ENCODE data around the gene UBE2V1.
A peak's percentile ranks its signal among the peaks of the same experiment; 100 is the strongest.
"Not testable (repeated sequence)": the region's sequence is repeated elsewhere in the genome, so short reads cannot be mapped to it uniquely, and the experiment has no call there.

UBE2V1 gene

GRCh38 chr20:50107086-50107660, 5.8 kb downstream of the UBE2V1 start:
- Histone ChIP-seq H2AFZ (no peak overlapping the region), H3K79me2 (peaks cover 76% of the 10 kb centered on the region), H3K4me1 (peaks cover 17% of the 10 kb centered on the region), H3K4me3 (ENCODE audit: low read depth, low read length) (no peak overlapping the region), H3K36me3 (ENCODE audit: control insufficient read depth, insufficient read depth, low read length) (no peaks in the 10 kb centered on the region), H3K4me2 (ENCODE audit: low read length) (no peak overlapping the region), H3K9ac (no peak overlapping the region), H3K9me3 (ENCODE audit: control insufficient read depth, low read length) (no peaks in the 10 kb centered on the region), H3K27ac (no peak overlapping the region), H3K27me3 (ENCODE audit: control insufficient read depth, insufficient read depth, low read length) (no peaks in the 10 kb centered on the region)
- TF ChIP-seq CTCF (IDR thresholded peaks at IDR 0.05), result no peak

- H3K36me3 ChIP-seq (ENCODE audit: control insufficient read depth, insufficient read depth, low read length); H3K4me2 ChIP-seq (ENCODE audit: low read length); H3K27me3 ChIP-seq (ENCODE audit: control insufficient read depth, insufficient read depth, low read length); H2AFZ ChIP-seq; H3K4me3 ChIP-seq (ENCODE audit: low read depth, low read length); H3K9me3 ChIP-seq (ENCODE audit: control insufficient read depth, low read length); H3K9ac ChIP-seq; H3K27ac ChIP-seq: not testable (repeated sequence)
- H3K4me1 ChIP-seq, result peaks cover 17% of the 10 kb centered on the region
- peaks cover 71% of the 10 kb centered on the region for H3K79me2 ChIP-seq
Measured at GRCh38 chr20:50106669-50107068, 6.3 kb downstream of the UBE2V1 start.

GRCh38 chr20:50103464-50104107, 9.4 kb downstream of the UBE2V1 start:
- peaks cover 55% of the 10 kb centered on the region for H3K79me2 ChIP-seq
- not testable (repeated sequence) for H3K9me3 ChIP-seq (ENCODE audit: control insufficient read depth, low read length); H3K4me1 ChIP-seq; H3K27ac ChIP-seq; H3K4me2 ChIP-seq (ENCODE audit: low read length); H3K36me3 ChIP-seq (ENCODE audit: control insufficient read depth, insufficient read depth, low read length); H3K9ac ChIP-seq; H3K27me3 ChIP-seq (ENCODE audit: control insufficient read depth, insufficient read depth, low read length); H3K4me3 ChIP-seq (ENCODE audit: low read depth, low read length); H2AFZ ChIP-seq

- not testable (repeated sequence) for H3K4me2 ChIP-seq (ENCODE audit: low read length); H3K4me1 ChIP-seq; H3K36me3 ChIP-seq (ENCODE audit: control insufficient read depth, insufficient read depth, low read length); H3K4me3 ChIP-seq (ENCODE audit: low read depth, low read length); H3K9me3 ChIP-seq (ENCODE audit: control insufficient read depth, low read length); H2AFZ ChIP-seq; H3K27ac ChIP-seq; H3K27me3 ChIP-seq (ENCODE audit: control insufficient read depth, insufficient read depth, low read length); H3K9ac ChIP-seq
- peaks cover 53% of the 10 kb centered on the region for H3K79me2 ChIP-seq
Measured at GRCh38 chr20:50102551-50102950, 10.4 kb downstream of the UBE2V1 start.

GRCh38 chr20:50101887-50102286, 11.1 kb downstream of the UBE2V1 start:
- Histone ChIP-seq H3K9ac (no peak overlapping the region), H3K79me2 (peaks cover 54% of the 10 kb centered on the region), H3K27me3 (ENCODE audit: control insufficient read depth, insufficient read depth, low read length) (no peaks in the 10 kb centered on the region), H3K4me1 (peaks cover 6% of the 10 kb centered on the region), H3K4me3 (ENCODE audit: low read depth, low read length) (no peak overlapping the region), H2AFZ (no peak overlapping the region), H3K27ac (no peak overlapping the region), H3K9me3 (ENCODE audit: control insufficient read depth, low read length) (no peaks in the 10 kb centered on the region), H3K36me3 (ENCODE audit: control insufficient read depth, insufficient read depth, low read length) (no peaks in the 10 kb centered on the region), H3K4me2 (ENCODE audit: low read length) (peak overlapping the region; percentile 20)
- TF ChIP-seq CTCF (IDR thresholded peaks at IDR 0.05), result no peak

GRCh38 chr20:50101281-50101680, 11.7 kb downstream of the UBE2V1 start:
- no peak overlapping the region for H3K4me2 ChIP-seq (ENCODE audit: low read length)
- H3K27ac ChIP-seq, result no peak overlapping the region
- no peaks in the 10 kb centered on the region for H3K36me3 ChIP-seq (ENCODE audit: control insufficient read depth, insufficient read depth, low read length)
- TF ChIP-seq CTCF (IDR thresholded peaks at IDR 0.05), result no peak
- H3K9me3 ChIP-seq (ENCODE audit: control insufficient read depth, low read length), result no peaks in the 10 kb centered on the region
- no peak overlapping the region for H3K9ac ChIP-seq
- peaks cover 55% of the 10 kb centered on the region for H3K79me2 ChIP-seq
- no peaks in the 10 kb centered on the region for H3K27me3 ChIP-seq (ENCODE audit: control insufficient read depth, insufficient read depth, low read length)
- no peak overlapping the region for H2AFZ ChIP-seq
- peaks cover 6% of the 10 kb centered on the region for H3K4me1 ChIP-seq
- H3K4me3 ChIP-seq (ENCODE audit: low read depth, low read length), result no peak overlapping the region
